IMR-90 (cell line): ENCODE measurements around the gene ABHD17C. TPM values are rescaled to one million over a fixed set of nuclear protein-coding genes. Genes with fewer than 3 reads are reported as not detected.

Experiments used
- ATAC-seq: fragments of 200-7000 bp; cut with Tn5 transposase; 2 replicates; pipeline ENCODE4 v1.9.1; 2020; ENCODE audit warnings: low read depth, mild to moderate bottlenecking, moderate library complexity
- BruUV-seq: library from RNA; stranded (reverse); fragments of 400-500 nt; replicated peaks from 2 replicates; lab custom pipeline; 2021; lab: Mats Ljungman, UMichigan
- CTCF ChIA-PET: fragments of 300-600 bp; formaldehyde crosslinking; extraction: SDS; loops from one replicate; lab custom pipeline; 2021; ENCODE audit warnings: antibody characterized with exemption; lab: Yijun Ruan, JAX
- POLR2A ChIA-PET: fragments of 300-600 bp; sonication (Branson Sonifier 250); formaldehyde crosslinking; loops from one replicate; lab custom pipeline; 2022; ENCODE audit warnings: antibody characterized with exemption; ENCODE audit not compliant: unreplicated experiment; lab: Charles Lee
- DNase-seq: peaks from one replicate; pipeline ENCODE4 v3.0.0; 2013
- H2AFZ ChIP-seq: replicated peaks from 2 replicates; pipeline ENCODE3; 2013; ENCODE audit warnings: low read length, mild to moderate bottlenecking; ENCODE audit not compliant: poor library complexity
- H2AK5ac ChIP-seq: 2 replicates; pipeline ENCODE4 v1.6.1; 2013; ENCODE audit warnings: low read depth, low read length, inconsistent platforms
- H2AK9ac ChIP-seq: replicated peaks from 2 replicates; pipeline ENCODE3; 2013; ENCODE audit warnings: mild to moderate bottlenecking, low read depth, low read length, moderate library complexity; ENCODE audit not compliant: poor library complexity
- H2BK120ac ChIP-seq: 2 replicates; pipeline ENCODE4 v1.6.1; 2013; ENCODE audit warnings: low read depth, low read length, inconsistent platforms
- H2BK15ac ChIP-seq: 3 replicates; pipeline ENCODE4 v1.6.1; 2013; ENCODE audit warnings: low read depth, low read length, inconsistent platforms
- H2BK20ac ChIP-seq: 2 replicates; pipeline ENCODE4 v1.6.1; 2013; ENCODE audit warnings: low read depth, mild to moderate bottlenecking, inconsistent platforms, low read length, moderate library complexity
- H2BK5ac ChIP-seq: 2 replicates; pipeline ENCODE4 v1.6.1; 2013; ENCODE audit warnings: mild to moderate bottlenecking, low read depth, low read length, inconsistent platforms; ENCODE audit not compliant: poor library complexity, severe bottlenecking
- H3K14ac ChIP-seq: replicated peaks from 2 replicates; pipeline ENCODE4 v1.6.1; 2013; ENCODE audit warnings: low read depth, low read length, inconsistent platforms
- H3K18ac ChIP-seq: 2 replicates; pipeline ENCODE4 v1.6.1; 2013; ENCODE audit warnings: low read depth, low read length, control low read depth
- H3K23ac ChIP-seq: 2 replicates; pipeline ENCODE4 v1.6.1; 2013; ENCODE audit warnings: low read depth, low read length, inconsistent platforms
- H3K27ac ChIP-seq: 2 replicates; pipeline ENCODE4 v1.5.1; 2013; ENCODE audit warnings: mild to moderate bottlenecking, control low read depth, low read length; ENCODE audit not compliant: insufficient read depth
- H3K27me3 ChIP-seq: 2 replicates; pipeline ENCODE4 v1.6.1; 2013; ENCODE audit warnings: low read length; ENCODE audit not compliant: control insufficient read depth, insufficient read depth
- H3K36me3 ChIP-seq: 2 replicates; pipeline ENCODE4 v1.6.1; 2013; ENCODE audit warnings: low read length, mixed read lengths; ENCODE audit not compliant: control insufficient read depth, insufficient read depth
- H3K4ac ChIP-seq: 2 replicates; pipeline ENCODE4 v1.6.1; 2013; ENCODE audit warnings: low read depth, low read length, inconsistent platforms
- H3K4me1 ChIP-seq: 2 replicates; pipeline ENCODE4 v1.6.1; 2013; ENCODE audit warnings: low read length, mixed read lengths; ENCODE audit not compliant: control insufficient read depth, insufficient read depth
- H3K4me2 ChIP-seq: 2 replicates; pipeline ENCODE4 v1.6.1; 2013; ENCODE audit warnings: low read depth, mild to moderate bottlenecking, control low read depth, low read length, moderate library complexity
- H3K4me3 ChIP-seq: 2 replicates; pipeline ENCODE4 v1.5.1; 2013; ENCODE audit warnings: low read depth, mild to moderate bottlenecking, control low read depth, low read length, moderate library complexity; ENCODE audit not compliant: insufficient read depth
- H3K56ac ChIP-seq: 2 replicates; pipeline ENCODE4 v1.6.1; 2013; ENCODE audit warnings: low read length, inconsistent platforms; ENCODE audit not compliant: insufficient read depth; ENCODE audit errors: extremely low read depth
- H3K79me1 ChIP-seq, 2 experiments: 2 replicates each; pipeline ENCODE4 v1.6.1; 2013; ENCODE audit warnings: low read length in 2 of 2, inconsistent platforms in 1 of 2, low read depth in 1 of 2
- H3K9ac ChIP-seq: 2 replicates; pipeline ENCODE4 v1.6.1; 2013; ENCODE audit warnings: low read depth, low read length, control low read depth
- H3K9me1 ChIP-seq: 2 replicates; pipeline ENCODE4 v1.6.1; 2013; ENCODE audit warnings: low read length, inconsistent platforms; ENCODE audit not compliant: insufficient read depth
- H3K9me3 ChIP-seq: 2 replicates; pipeline ENCODE4 v1.6.1; 2013; ENCODE audit warnings: low read length; ENCODE audit not compliant: control insufficient read depth, insufficient read depth
- H4K20me1 ChIP-seq: 2 replicates; pipeline ENCODE4 v1.6.1; 2013; ENCODE audit warnings: low read length, inconsistent platforms; ENCODE audit not compliant: insufficient read depth
- H4K5ac ChIP-seq: 2 replicates; pipeline ENCODE4 v1.6.1; 2013; ENCODE audit warnings: mild to moderate bottlenecking, low read depth, low read length, control low read depth
- H4K8ac ChIP-seq, 2 experiments: 2 replicates each; pipeline ENCODE4 v1.6.1; 2013; ENCODE audit warnings: low read depth in 2 of 2, low read length in 2 of 2, control low read depth in 1 of 2, inconsistent platforms in 1 of 2
- H4K91ac ChIP-seq: 2 replicates; pipeline ENCODE4 v1.6.1; 2013; ENCODE audit warnings: low read depth, low read length, inconsistent platforms; ENCODE audit not compliant: insufficient read depth
- BHLHE40 ChIP-seq: fragments of 150-350 bp; IDR thresholded peaks from 2 replicates; pipeline ENCODE4 v1.6.1; 2016; ENCODE audit warnings: mild to moderate bottlenecking, low read depth, low read length
- CEBPB ChIP-seq: IDR thresholded peaks from 2 replicates; pipeline ENCODE4 v1.6.1; 2012; ENCODE audit warnings: low read depth, low read length, improper control_type of control experiment
- CHD1 ChIP-seq: IDR thresholded peaks from 2 replicates; pipeline ENCODE4 v1.6.1; 2012; ENCODE audit warnings: low read depth, low read length, improper control_type of control experiment
- CTCF ChIP-seq: conservative IDR thresholded peaks from 2 replicates; pipeline ENCODE4 v1.5.1; 2012; ENCODE audit warnings: mild to moderate bottlenecking, low read depth, low read length, improper control_type of control experiment
- ELK1 ChIP-seq: fragments of 150-350 bp; IDR thresholded peaks from 2 replicates; pipeline ENCODE4 v1.6.1; 2016; ENCODE audit warnings: low read depth, mild to moderate bottlenecking, low read length, moderate library complexity, borderline replicate concordance
- FOS ChIP-seq: fragments of 150-350 bp; IDR thresholded peaks from 2 replicates; pipeline ENCODE4 v1.6.1; 2016; ENCODE audit warnings: low read depth, low read length
- MAFK ChIP-seq: IDR thresholded peaks from 2 replicates; pipeline ENCODE4 v1.6.1; 2012; ENCODE audit warnings: low read depth, low read length, improper control_type of control experiment
- MAZ ChIP-seq: IDR thresholded peaks from 2 replicates; pipeline ENCODE4 v1.6.1; 2012; ENCODE audit warnings: low read depth, mild to moderate bottlenecking, low read length, improper control_type of control experiment, moderate library complexity, borderline replicate concordance
- MXI1 ChIP-seq: IDR thresholded peaks from 2 replicates; pipeline ENCODE4 v1.6.1; 2012; ENCODE audit warnings: low read depth, mild to moderate bottlenecking, low read length, moderate library complexity, borderline replicate concordance
- NFE2L2 ChIP-seq: fragments of 150-350 bp; IDR thresholded peaks from 2 replicates; pipeline ENCODE4 v1.6.1; 2016; ENCODE audit warnings: low read depth, mild to moderate bottlenecking, low read length
- POLR2A ChIP-seq: IDR thresholded peaks from 2 replicates; pipeline ENCODE4 v1.6.1; 2012; ENCODE audit warnings: mild to moderate bottlenecking, low read depth, low read length
- RAD21 ChIP-seq: IDR thresholded peaks from 2 replicates; pipeline ENCODE4 v1.6.1; 2012; ENCODE audit warnings: low read length, improper control_type of control experiment
- RCOR1 ChIP-seq: IDR thresholded peaks from 2 replicates; pipeline ENCODE4 v1.6.1; 2012; ENCODE audit warnings: mild to moderate bottlenecking, low read length, improper control_type of control experiment; ENCODE audit not compliant: insufficient replicate concordance
- RFX5 ChIP-seq: IDR thresholded peaks from 2 replicates; pipeline ENCODE4 v1.8.0; 2012; ENCODE audit warnings: low read depth, mild to moderate bottlenecking, low read length, moderate library complexity
- SMC3 ChIP-seq: fragments of 150-350 bp; IDR thresholded peaks from 2 replicates; pipeline ENCODE4 v1.6.1; 2016; ENCODE audit warnings: low read depth, mild to moderate bottlenecking, antibody characterized with exemption, low read length, moderate library complexity
- USF2 ChIP-seq: fragments of 150-350 bp; IDR thresholded peaks from 2 replicates; pipeline ENCODE4 v1.6.1; 2017; ENCODE audit warnings: mild to moderate bottlenecking, antibody characterized with exemption, low read length, low read depth
- WGBS, 2 experiments: methylation state at CpG; one replicate each; pipeline versions ENCODE4 v1.1.5 to v1.1.7; 2013; ENCODE audit warnings: missing lambda C conversion rate in 2 of 2; ENCODE audit not compliant: insufficient read length in 1 of 2; ENCODE audit errors: extremely low coverage in 2 of 2; 5-methylcytosine and 5-hydroxymethylcytosine counted together
- dilution Hi-C: fragments of 300-500 bp; cut with HindIII; formaldehyde crosslinking; loops from one replicate; pipeline ENCODE4 v1.14.3; 2018; ENCODE audit warnings: low sequenced_read_pairs; ENCODE audit not compliant: unreplicated experiment
- in situ Hi-C: fragments of 300-500 bp; cut with MboI; formaldehyde crosslinking; loops from 3 replicates; pipeline ENCODE4 v1.14.3; 2019; ENCODE audit warnings: low sequenced_read_pairs, inconsistent platforms, mixed read lengths
- intact Hi-C: fragments of 100-400 bp; cut with micrococcal nuclease; formaldehyde crosslinking; loops from 2 replicates; pipeline ENCODE4 v1.10.0; 2022
- polyA plus RNA-seq, 3 experiments: library from polyadenylated mRNA; depleted of rRNA; stranded (reverse); fragments of >200 nt; gene quantifications; 2 replicates each; pipeline ENCODE4 v1.2.3, GENCODE V29; 2012; ENCODE audit warnings: low replicate concordance in 1 of 3
- total RNA-seq: library from RNA; depleted of rRNA; stranded (reverse); fragments of >200 nt; gene quantifications from 2 replicates; pipeline ENCODE4 v1.2.3, GENCODE V29; 2012

ABHD17C gene
- total and polyA plus RNA-seq, 2 of the 4 experiments (the other 2 are of a cell fraction), result 5.4 to 10.3 TPM

GRCh38 chr15:80760960-80761359 lies 65.8 kb downstream of the ABHD17C start:
- no peak overlapping the region for H3K9ac ChIP-seq
- H3K4me1 ChIP-seq, result no peaks in the 10 kb centered on the region
- H2BK5ac ChIP-seq, result no peak overlapping the region
- no peak overlapping the region for H4K5ac ChIP-seq
- H3K27ac ChIP-seq, result no peak overlapping the region
- H3K9me1 ChIP-seq, result peaks cover 1% of the 10 kb centered on the region; the same call in 1 of the 2 replicates
- H3K56ac ChIP-seq, result no peak overlapping the region
- dilution Hi-C loops (no loop called here), intact Hi-C loops (no loop called here), in situ Hi-C loops (no loop called here)
- peaks cover 0 to 12% of the 10 kb centered on the region in 2 experiments; a peak in 2 of 4 replicates for H3K79me1 ChIP-seq
- ChIA-PET POLR2A (no interaction called here), CTCF (no interaction called here)
- H2AFZ ChIP-seq, result no peak overlapping the region
- H2BK120ac ChIP-seq, result no peak overlapping the region
- no peaks in the 10 kb centered on the region; the same call in 1 of the 2 replicates for H4K20me1 ChIP-seq
- no peak overlapping the region for H3K23ac ChIP-seq
- H3K4ac ChIP-seq, result no peak overlapping the region
- no CpG with 5 or more reads among the region's 4 CpGs for WGBS, 2 experiments
- H2BK20ac ChIP-seq, result no peak overlapping the region
- ATAC-seq, result no peak
- no TSS peak for BruUV-seq
- no peak overlapping the region for H3K4me3 ChIP-seq
- H2AK5ac ChIP-seq, result no peak overlapping the region
- H2BK15ac ChIP-seq, result no peak overlapping the region
- no peak overlapping the region for H3K18ac ChIP-seq
- no peak overlapping the region for H3K14ac ChIP-seq
- DNase-seq, result no peak
- no peak for TF ChIP-seq USF2
- TF ChIP-seq CHD1, result no peak
- TF ChIP-seq BHLHE40, result no peak
- no peak for TF ChIP-seq CEBPB
- TF ChIP-seq RFX5, result no peak
- no peak for TF ChIP-seq MAFK
- no peak for TF ChIP-seq NFE2L2
- TF ChIP-seq SMC3, result no peak
- no peak for TF ChIP-seq MXI1
- TF ChIP-seq ELK1, result no peak
- TF ChIP-seq CTCF, result no peak
- TF ChIP-seq RCOR1, result no peak
- TF ChIP-seq FOS, result no peak
- no peak for TF ChIP-seq POLR2A
- TF ChIP-seq RAD21, result no peak
- TF ChIP-seq MAZ, result no peak
- H3K9me3 ChIP-seq, result no peaks in the 10 kb centered on the region
- no peak overlapping the region for H4K8ac ChIP-seq
- no peak overlapping the region for H2AK9ac ChIP-seq
- H3K4me2 ChIP-seq, result no peak overlapping the region
- no peak overlapping the region for H4K91ac ChIP-seq
- no peaks in the 10 kb centered on the region for H3K27me3 ChIP-seq
- peaks cover 4% of the 10 kb centered on the region for H3K36me3 ChIP-seq
